HEK293 (cell line): ENCODE measurements around the gene ABCA1.

ENCODE experiments used
- CTCF ChIP-seq: fragments of 450-650 bp; formaldehyde crosslinking; IDR thresholded peaks from 2 replicates; pipeline ENCODE4 v1.5.1; 2016; ENCODE audit warnings: missing biosample characterization, missing genetic modification characterization
- MEIS1 ChIP-seq: sonication (generic); formaldehyde crosslinking; IDR thresholded peaks from 2 replicates; pipeline ENCODE4 v1.8.1; 2022; ENCODE audit warnings: missing genetic modification reagents, mild to moderate bottlenecking, borderline replicate concordance
- ZFP41 ChIP-seq: fragments of 450-650 bp; formaldehyde crosslinking; IDR thresholded peaks from 2 replicates; pipeline ENCODE4 v1.5.1; 2016; ENCODE audit warnings: missing biosample characterization, missing genetic modification characterization, borderline replicate concordance
- ZNF175 ChIP-seq: fragments of 450-650 bp; formaldehyde crosslinking; IDR thresholded peaks from 2 replicates; pipeline ENCODE4 v1.5.1; 2016; ENCODE audit warnings: missing biosample characterization, missing genetic modification characterization
- ZNF423 ChIP-seq: fragments of 450-650 bp; formaldehyde crosslinking; IDR thresholded peaks from 2 replicates; pipeline ENCODE4 v1.5.1; 2016; ENCODE audit warnings: missing biosample characterization, missing genetic modification characterization
- ZNF707 ChIP-seq: fragments of 450-650 bp; formaldehyde crosslinking; IDR thresholded peaks from 2 replicates; pipeline ENCODE4 v1.5.1; 2016; ENCODE audit warnings: missing biosample characterization, missing genetic modification characterization
- TF ChIP-seq, protein P1 (sequence below): fragments of 450-650 bp; formaldehyde crosslinking; IDR thresholded peaks from 2 replicates; pipeline ENCODE4 v1.5.1; 2016; ENCODE audit warnings: missing biosample characterization, missing genetic modification characterization

- no peak for TF ChIP-seq ZNF707 (tag by site-specific recombination)
- TF ChIP-seq, protein P1, sequence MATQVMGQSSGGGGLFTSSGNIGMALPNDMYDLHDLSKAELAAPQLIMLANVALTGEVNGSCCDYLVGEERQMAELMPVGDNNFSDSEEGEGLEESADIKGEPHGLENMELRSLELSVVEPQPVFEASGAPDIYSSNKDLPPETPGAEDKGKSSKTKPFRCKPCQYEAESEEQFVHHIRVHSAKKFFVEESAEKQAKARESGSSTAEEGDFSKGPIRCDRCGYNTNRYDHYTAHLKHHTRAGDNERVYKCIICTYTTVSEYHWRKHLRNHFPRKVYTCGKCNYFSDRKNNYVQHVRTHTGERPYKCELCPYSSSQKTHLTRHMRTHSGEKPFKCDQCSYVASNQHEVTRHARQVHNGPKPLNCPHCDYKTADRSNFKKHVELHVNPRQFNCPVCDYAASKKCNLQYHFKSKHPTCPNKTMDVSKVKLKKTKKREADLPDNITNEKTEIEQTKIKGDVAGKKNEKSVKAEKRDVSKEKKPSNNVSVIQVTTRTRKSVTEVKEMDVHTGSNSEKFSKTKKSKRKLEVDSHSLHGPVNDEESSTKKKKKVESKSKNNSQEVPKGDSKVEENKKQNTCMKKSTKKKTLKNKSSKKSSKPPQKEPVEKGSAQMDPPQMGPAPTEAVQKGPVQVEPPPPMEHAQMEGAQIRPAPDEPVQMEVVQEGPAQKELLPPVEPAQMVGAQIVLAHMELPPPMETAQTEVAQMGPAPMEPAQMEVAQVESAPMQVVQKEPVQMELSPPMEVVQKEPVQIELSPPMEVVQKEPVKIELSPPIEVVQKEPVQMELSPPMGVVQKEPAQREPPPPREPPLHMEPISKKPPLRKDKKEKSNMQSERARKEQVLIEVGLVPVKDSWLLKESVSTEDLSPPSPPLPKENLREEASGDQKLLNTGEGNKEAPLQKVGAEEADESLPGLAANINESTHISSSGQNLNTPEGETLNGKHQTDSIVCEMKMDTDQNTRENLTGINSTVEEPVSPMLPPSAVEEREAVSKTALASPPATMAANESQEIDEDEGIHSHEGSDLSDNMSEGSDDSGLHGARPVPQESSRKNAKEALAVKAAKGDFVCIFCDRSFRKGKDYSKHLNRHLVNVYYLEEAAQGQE (tag by site-specific recombination), result no peak
- TF ChIP-seq ZNF423 (tag by site-specific recombination), result no peak
- TF ChIP-seq CTCF (tag by site-specific recombination), result no peak
- TF ChIP-seq MEIS1 (CRISPR knock-in tag), result no peak
- TF ChIP-seq ZFP41 (tag by site-specific recombination), result no peak
- TF ChIP-seq ZNF175 (tag by site-specific recombination), result no peak
Measured at GRCh38 chr9:104858846-104859245, 69.1 kb downstream of the ABCA1 start.
